ENCODE data around the gene CNTN4.
"Not testable (repeated sequence)": the region's sequence is repeated elsewhere in the genome, so short reads cannot be mapped to it uniquely, and the experiment has no call there.

The CNTN4 gene

DNA sequence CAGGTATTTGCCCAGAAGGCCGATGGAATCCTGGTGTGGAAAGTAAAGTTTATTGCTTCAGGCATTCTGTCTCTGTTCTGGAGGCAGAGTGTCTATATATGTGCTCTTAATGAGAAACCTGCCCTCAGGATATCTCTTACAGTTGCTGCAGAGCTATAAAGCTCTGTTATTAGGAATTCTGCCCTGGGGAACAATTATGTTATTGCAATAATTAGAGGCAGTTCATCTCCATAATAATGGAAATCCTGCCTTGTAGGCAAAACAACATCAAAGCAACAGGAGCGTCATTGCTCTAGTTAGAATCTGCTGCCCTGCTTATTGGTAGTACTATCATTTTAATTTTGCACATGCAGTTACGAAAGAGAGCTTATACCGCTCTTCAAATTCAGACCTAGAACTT is 835.9 kb downstream of the CNTN4 start:
- DNase-seq = no peak

- DNase-seq = no peak
Observed at GRCh38 chr3:2937055-2937454, 838.4 kb downstream of the CNTN4 start.

- no peak for DNase-seq
Observed at GRCh38 chr3:2937592-2937991, 838.9 kb downstream of the CNTN4 start.

DNA sequence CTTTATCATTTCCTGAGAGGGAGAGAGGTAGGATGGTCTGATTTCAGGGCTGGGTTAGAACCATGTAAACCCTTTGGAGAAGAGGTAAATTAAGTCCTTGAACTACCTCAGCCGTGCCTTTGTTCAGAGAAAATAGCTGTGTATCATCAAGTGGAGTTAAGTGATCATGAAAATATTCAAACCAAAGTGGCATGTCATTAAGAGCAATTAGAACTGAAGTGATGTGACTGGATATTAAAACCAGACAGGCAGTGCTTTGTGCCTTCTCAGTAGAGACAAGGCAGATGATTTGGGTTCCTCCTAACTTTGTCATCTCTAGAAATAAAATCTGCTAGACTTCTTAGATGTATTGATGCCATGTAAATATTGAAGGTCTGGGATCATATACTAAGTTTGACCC is 840.0 kb downstream of the CNTN4 start:
- DNase-seq = no peak

DNA sequence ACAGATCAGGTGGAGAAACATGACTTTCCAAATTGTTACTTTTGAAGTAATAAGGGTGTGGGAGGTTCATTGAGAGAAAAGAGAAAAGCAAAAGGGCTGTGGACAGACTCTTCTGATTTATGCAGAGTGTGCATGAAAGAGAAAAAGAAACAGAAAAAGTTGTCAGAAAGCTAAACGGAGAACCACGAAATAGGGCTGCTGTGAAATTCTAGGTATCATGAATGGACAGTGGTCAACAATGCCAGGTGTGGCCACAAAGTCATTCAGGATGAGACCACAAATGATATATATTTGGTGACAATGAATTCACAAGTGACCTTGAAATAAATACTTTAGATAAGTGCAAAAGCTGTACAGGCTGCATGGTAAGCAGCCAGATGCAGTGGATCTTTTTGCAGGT is 841.4 kb downstream of the CNTN4 start:
- no peak for DNase-seq

DNA sequence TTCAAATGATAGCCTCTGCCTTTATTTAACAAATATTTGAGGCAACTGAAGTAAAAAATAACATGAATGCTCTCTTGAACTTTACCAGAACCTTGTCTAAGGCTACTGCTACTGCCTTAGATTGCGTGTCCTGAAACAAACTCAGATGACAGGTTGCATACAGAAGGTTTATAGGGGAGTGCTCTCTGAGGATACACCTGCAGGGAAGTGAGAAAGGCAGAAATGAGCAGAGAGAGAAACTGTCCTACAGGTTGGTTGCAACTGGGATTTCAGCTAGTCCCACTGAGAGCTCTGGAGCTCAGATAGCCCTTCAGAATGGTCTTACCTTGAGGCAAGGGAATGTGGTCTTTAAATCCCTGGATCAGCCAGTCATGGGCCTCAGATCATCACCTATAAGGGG is 846.0 kb downstream of the CNTN4 start:
- DNase-seq = no peak

- DNase-seq = no peak
Observed at GRCh38 chr3:2945121-2945520, 846.5 kb downstream of the CNTN4 start.

DNA sequence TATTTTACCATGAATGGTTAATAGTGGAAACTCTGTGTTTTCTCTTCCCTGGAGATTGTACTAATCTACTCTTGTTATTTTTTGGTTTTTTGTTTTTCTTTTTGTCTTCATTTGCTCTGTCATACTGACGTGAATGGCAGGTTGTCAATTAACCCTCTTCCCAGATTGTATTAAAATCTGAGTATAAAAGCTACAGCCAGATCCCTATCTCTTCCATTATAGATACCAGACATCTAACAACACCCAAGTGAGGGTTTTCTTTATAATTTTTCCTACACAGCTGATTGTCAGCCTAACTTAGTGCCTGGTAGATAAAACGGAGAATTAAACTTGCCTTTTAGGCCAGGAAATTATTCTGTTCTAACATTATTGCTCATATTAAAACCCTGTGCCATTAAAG is 848.9 kb downstream of the CNTN4 start:
- DNase-seq = no peak

GRCh38 chr3:2948882-2949281 is 850.2 kb downstream of the CNTN4 start:
- no peak for DNase-seq

GRCh38 chr3:2950159-2950558 is 851.5 kb downstream of the CNTN4 start:
- no peak for DNase-seq

DNA sequence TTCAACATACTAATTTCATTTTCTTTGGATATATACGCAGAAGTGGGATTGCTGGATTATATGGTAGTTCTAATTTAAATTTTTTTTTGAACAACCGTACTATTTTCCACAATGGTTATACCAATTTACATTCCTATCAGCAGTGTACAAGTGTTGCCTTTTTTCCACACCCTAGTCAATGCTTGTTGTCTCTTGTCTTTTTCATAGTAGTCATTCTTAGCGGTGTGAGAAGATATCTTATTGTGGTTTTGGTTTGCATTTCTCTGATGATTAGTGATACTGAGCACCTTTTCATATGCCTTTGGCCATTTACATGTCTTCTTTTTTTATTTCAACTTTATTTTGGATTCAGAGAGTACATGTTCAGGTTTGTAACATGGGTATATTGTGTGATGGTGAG is 858.4 kb downstream of the CNTN4 start:
- DNase-seq = no peak

DNA sequence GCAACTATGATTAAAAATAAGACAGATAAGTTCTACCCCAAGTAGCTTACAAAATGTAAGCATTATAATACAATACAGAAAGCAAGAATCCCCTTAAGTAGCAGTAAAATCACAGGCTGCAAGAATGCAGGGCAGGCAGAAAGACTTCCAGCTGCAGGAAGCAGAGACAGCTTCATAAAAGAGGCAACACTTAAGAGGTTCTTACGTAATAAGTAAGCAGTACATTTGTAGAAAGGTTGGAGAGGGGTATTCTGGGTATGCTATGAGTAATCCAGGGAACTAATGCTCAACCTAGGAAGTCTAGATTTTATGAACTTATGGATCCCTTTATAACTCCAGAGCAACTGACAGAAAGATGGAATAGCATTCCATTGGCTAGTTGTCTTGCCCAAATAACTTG is 859.9 kb downstream of the CNTN4 start:
- DNase-seq = no peak

GRCh38 chr3:2961576-2961975 is 862.9 kb downstream of the CNTN4 start:
- no peak for DNase-seq

DNA sequence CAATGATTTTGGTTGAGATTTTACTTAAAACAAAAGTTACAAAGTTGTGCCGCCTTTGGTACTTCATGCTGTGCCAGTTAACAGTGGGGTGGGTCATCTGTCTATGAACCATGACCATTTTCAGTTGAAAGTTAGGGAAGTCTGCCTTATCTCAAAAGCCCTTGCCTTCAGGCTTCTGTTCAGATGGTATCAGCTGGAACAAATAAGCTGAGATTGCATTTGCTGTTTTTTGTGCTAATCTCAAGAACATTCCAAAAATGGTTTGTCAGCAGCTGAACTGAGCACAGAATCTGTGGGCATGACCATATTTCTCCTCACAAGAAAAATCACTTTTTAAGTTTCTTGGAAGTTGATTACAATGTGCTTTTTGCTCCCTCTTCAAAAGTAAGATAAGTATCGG is 869.2 kb downstream of the CNTN4 start:
- DNase-seq = no peak

GRCh38 chr3:2968475-2968874 is 869.8 kb downstream of the CNTN4 start:
- DNase-seq = no peak

DNA sequence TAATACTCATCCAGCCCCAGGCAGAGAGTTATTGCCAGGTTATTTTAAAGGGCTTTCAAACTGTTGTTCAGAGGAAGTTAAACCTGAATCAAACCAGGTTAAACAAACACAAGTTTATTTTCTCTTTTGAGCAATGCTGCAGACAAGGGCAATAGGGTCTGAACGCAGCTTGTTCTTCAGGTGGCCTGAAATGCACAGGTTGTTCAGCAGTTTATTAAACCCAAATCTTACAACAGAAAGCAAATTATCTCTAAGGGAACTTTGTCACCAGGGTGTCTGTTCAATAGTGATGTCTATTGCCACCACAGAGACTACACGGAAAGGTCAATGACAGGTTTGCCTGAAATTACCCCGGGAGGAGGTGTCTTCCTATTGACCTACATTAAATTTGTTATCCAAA is 877.5 kb downstream of the CNTN4 start:
- DNase-seq = no peak

GRCh38 chr3:2976796-2977195 is 878.1 kb downstream of the CNTN4 start:
- DNase-seq = no peak

DNA sequence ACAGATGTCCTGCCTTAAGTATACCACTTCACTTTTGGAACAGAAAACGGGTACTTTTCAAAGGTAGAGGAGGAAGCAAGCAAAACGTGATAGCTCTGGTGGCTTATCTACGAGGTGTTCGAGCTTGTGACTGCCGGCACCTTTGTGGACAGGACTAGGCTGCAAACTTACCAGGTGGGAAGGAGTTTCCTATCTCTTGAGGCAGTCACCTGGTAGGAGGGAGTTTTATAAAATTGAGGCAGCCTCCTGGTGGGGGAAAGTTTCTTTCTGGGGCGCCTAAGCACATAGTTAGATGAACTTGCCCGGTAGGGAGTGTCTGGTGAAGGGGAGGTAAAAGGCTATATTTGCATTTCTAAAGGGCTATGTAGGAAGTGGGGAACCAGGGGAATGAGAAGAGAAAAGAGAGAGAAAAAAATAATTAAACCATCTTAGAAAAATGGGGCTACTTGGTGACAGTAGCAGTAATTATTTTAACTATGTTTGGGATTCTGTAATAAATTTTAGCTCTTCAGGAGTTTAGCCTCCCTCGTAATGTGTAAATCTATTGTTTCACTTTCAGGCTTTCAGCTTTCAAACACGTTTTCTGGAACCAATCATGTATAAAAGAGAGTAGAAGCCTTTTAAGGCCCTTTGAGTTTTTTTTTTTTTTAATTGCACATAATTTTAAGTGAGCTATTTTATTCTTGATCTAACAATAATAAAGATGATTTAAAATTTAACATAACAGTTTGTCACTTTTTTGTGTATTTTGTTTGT is 880.5 kb downstream of the CNTN4 start:
- no peak for DNase-seq

- DNase-seq = no peak
Observed at GRCh38 chr3:2984005-2984830, 885.6 kb downstream of the CNTN4 start.

GRCh38 chr3:2984831-2985220 is 886.2 kb downstream of the CNTN4 start:
- no peak for DNase-seq

DNA sequence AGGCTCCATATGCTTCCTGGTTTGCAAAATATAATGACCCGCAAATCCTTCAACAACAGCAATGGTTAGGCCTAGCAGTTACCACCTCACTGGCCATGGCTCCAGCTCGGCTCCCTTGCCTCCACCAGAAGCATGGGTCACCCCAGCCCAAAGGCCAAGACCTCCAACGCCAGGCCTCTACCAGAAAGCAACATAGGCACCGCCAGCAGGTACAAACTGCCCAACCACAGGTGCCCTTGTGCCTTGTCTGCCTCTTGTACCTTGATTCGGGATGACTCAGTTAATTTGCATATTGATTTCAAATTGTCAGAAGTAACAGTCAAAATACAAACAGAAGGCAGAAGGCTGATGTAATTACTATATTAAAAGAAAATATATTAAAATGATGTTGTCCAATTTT is 886.8 kb downstream of the CNTN4 start:
- no peak for DNase-seq

- no peak for DNase-seq
Observed at GRCh38 chr3:2992534-2992933, 893.9 kb downstream of the CNTN4 start.

DNA sequence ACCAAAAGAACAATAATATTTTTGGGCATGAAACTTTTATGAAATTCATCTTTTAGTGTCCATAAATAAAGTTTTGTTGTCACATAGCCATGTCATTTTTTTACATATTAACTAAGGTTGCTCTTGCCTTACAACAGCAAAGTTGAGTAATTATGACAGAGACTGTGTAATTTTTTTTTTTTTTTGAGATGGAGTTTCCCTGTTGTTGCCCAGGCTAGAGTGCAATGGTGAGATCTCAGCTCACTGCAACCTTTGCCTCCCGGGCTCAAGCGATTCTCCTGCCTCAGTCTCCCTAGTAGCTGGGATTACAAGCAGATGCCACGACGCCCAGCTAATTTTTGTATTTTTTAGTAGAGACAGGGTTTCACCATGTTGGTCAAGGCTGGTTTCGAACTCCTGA is 894.5 kb downstream of the CNTN4 start:
- not testable (repeated sequence) for DNase-seq

- DNase-seq = no peak
Observed at GRCh38 chr3:2993736-2994135, 895.1 kb downstream of the CNTN4 start.

- DNase-seq = no peak
Observed at GRCh38 chr3:2995195-2995594, 896.5 kb downstream of the CNTN4 start.
